Measurements from ENCODE around the gene MXI1.

DNA sequence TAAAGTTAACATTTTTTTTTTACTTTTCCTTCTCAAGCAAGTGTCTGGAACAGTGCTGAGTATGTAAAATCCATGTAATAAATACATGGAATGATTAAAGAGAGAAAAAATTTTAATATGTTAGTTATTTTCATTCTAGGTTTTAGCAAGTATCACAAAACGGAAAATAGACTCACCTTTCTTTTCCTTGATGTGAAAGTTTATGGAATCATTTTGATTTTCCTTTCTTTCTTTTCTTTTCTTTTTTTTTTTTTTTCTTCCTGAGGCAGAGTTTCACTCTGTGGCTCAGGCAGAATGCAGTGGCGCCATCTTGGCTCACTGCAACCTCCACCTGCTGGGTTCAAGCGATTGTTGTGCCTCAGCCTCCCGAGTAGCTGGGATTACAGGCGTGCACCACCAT is 69.2 kb downstream of the MXI1 start:
- TF ChIP-seq ZNF274 (IDR thresholded peaks at IDR 0.05; ENCODE audit: low read depth, low read length) (no peak), SUZ12 (IDR thresholded peaks at IDR 0.05; ENCODE audit: extremely low read depth, insufficient read depth, insufficient read length) (no peak), YY1 (IDR thresholded peaks at IDR 0.05; ENCODE audit: insufficient read depth, insufficient read length) (no peak)

Data from NT2/D1 (cell line).